Measurements from ENCODE around the gene TNIK.
"Not testable (repeated sequence)": the region's sequence is repeated elsewhere in the genome, so short reads cannot be mapped to it uniquely, and the experiment has no call there.

The TNIK gene

DNA sequence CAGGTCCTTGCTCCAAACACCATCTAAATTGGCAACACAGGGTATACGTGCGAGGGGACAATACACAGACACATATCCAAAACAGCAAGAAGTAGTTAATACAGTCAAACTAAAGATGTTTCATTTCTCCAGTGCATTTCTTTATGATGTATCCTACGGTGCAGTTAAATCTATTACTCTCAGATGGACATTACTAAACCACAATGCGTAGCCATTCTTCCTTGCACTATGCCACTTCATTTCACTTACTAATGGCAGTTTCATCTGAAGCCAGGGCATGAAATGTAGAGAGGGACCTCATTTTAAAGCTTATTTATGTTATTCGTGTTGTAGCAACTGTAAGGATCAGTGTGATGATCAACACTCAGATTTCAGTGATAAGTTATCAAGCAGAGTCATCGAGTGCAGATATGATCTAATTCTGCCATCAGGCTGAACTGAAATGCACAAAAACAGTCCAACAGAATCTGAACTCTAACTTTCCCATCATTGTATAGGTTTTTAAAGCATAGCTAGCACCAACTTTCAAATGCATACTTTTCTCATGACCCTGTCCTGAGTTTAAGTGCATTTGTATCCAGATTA is 14.5 kb downstream of the TNIK start:
- no peak for DNase-seq (ENCODE audit: low spot score)

DNA sequence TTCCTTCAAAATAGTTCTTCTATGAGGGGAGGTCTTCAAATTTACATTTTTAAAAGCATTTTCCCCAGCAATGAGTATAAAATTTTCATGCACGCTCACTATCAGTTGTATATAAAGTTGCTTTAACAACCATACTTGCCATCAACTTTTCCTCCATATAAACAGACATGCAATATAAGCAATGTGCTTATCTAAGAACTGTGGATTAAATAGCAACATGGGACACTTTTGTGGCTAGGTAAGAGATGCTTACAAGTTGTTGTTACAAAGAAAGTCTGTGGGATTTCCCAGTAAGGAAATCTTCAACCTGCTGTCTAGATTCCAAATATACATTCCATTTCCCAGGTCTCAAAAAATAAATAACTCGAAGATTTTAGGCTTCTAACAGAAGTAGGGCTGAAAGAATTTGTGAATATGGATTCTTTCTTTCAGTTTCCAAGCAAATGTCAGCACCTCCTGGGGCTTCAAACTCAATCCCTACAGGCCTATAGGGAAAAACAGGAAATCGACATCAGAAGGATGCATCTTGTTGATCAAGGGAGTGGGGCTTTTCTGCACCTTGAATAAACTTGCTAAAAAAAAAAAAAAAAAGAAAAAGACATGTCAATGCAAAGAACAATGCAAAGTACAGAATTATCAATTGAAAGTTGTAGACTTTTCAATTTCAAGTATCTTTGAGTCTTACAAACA is 16.1 kb downstream of the TNIK start:
- no peak for DNase-seq (ENCODE audit: low spot score)

DNA sequence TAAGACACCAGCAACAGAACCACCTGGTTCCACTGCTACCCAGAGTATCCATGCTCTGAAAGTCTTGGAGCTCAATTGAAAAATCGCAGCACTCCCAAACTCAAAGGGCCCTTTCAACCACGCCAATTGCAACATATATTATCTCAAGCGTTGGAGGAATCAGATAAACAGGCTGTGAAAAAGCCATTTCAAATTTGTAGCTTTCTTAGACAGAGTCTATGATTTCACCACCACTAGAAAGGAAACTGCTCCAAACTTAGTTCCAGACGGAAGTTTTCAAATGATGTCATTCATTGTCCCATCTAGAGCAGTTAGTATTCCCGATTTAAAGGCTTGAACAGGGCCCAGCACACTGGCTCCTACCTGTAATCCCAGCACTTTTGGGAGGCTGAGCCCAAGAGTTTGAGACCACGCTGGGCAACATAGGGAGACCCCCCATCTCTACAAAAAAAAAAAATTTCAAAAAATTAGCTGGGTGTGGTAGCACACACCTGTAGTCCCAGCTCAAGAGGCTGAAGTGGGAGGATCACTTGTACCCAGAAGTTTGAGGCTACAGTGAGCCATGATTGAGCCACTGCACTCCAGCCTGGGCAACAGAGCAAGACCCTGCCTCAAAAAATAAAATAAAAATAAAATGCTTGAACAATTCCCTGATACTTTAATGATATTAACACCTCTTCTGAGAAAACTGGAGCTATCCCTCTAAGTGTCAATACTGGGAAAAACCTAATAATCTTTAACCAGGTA is 16.8 kb downstream of the TNIK start:
- DNase-seq (ENCODE audit: low spot score), result no peak

DNA sequence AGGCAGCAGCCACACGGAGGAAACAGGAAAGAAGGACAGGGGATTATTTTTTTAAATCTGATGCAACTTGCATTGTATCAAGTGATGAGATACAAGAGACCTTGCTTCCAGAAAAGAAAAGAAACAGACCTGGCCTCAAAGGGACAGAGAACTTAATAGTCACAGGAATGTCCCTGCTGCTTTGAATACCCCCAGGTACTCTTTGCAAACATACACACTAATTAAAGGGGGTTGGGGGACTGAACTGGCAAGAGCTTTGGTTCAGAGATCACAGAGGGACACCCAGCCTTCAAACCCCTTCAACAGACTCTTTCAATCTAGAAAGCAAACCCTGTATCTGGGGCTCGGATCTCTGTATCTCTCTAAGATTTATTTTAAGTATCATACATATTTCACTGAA is 18.0 kb downstream of the TNIK start:
- DNase-seq (ENCODE audit: low spot score), result no peak

DNA sequence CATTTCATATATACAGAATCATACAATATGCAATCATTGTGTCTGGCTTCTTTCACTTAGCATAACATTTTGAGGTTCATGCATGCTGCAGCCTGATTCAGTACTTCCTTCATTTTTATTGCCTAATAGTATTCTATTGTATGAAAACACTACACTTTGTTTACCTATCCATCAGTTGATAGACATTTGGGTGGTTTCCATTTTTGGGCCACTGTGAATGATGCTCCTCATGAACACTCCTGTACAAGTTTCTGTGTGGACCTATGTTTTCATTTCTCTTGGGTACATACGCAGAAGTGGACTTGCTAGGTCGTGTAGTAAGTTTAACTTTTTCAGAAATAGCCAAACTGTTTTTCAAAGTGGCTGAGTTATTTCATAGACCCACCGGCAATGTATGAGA is 18.8 kb downstream of the TNIK start:
- no peak for DNase-seq (ENCODE audit: low spot score)

DNA sequence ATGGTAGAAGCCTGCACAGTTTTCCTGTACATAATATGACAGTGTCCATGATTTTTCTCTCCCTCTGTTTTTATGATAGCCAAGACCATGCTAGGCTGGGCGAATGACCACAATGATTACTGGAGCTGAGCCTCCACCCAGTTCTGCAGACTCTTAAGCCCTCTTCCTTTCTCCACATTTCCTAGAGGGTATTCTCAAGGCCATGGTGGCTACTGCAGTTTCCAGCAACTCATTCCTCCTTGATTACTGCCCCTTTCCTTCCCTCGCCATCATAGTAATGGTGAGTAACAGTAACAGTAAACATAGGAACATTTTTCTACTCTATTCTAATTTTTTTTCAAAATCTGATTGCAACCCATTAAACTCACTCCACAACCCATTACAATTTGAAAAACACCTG is 20.2 kb downstream of the TNIK start:
- no peak for DNase-seq (ENCODE audit: low spot score)

DNA sequence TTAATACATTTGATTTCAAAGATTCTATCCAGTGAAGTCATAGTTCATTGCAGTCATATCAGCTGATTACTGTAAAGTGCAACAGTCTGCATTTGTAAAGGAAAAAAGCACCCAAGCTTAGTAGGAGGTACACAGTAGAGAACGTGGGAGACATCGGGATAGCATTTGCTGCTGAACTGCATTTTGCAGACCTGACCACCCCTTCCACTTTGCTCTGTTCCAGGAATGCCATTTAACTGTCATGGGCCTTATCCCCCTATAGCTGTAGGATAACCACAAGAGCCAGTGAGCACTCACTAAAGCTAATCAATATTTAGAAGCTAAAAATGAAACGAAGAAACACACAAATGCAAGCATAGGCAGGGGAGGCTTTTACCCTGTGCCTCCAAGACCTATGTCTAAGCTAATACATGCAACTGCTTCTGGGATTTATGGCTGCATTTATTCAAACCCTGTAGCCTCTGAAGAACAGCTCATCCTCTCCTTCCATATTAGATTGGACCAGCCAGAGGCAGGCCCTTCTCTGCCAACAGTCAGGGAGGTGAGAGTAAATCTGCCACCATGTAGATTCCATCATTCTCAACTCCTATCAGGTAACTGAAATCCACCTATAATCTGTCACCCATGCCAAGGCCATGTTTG is 23.0 kb downstream of the TNIK start:
- no peak for DNase-seq (ENCODE audit: low spot score)

DNA sequence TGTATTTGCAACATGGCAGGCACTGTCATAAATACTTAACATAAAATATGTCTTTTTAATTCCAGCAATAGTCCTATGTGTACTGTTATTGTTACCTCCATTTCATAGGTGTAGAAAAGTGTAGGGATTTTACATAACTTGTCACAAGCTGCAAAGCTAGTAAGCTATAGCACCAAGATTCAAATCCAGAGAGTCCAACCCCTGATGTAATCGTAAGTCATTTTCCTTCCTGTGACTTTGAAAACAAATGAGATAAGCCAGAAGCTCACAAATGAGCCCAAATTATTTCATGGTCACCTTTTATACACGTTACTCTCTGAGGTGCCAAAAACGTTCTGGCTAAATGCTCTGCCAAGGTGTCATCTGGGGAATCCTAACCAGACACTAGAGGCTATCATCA is 23.8 kb downstream of the TNIK start:
- no peak for DNase-seq (ENCODE audit: low spot score)

DNA sequence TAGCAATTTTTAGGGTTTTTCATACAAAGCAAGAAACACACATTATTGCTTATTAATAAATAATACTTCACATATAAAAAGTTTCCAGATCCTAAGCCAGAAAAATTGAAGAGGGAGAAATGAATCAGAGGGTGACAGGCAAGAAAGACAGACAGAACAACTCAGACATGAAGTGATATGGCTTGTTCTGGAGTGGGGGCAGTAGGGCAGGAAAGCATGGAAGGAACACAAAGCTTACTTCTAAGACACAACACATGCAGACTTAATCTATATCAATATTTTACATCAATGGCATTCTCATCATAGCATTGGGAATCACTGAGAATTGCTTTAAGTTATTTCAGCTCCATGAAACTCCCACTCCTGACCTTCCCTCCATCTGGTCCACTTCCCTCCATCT is 24.4 kb downstream of the TNIK start:
- no peak for DNase-seq (ENCODE audit: low spot score)

DNA sequence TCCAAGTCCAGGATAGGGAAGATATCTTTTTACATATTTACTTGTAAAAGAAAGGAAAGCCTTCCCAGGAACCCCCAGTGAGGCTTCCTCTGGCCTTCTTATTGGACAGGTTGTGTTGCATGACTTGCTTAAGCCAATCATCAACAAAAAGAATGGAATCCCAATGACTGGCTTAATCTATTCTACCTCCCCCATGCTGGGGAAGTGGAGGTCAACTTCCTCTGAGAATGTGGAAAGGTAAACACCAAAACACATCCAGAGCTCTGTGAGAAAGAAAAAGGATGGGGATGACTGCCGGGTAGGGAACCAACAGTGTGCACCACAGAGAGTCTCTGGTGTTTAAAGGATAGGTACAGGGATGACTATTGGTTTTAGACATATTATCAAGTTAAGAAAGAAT is 25.1 kb downstream of the TNIK start:
- no peak for DNase-seq (ENCODE audit: low spot score)

DNA sequence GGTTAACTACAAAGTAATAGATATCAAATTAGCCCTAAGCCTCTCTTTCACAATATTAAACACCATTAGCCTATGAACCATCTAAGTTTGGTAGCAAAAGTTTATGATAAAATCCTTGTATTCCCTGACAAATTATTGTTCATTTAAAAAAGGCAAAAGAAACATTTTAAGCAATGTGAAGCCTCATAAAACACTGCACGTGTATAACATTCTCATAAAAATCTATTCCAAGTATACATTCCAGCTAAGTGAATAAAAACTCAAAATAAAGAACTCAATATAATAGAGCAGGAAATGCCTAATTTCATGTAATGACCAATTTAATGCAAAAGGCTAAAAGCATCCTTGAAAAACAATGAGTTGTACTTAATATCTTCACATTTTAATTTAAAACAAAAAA is 27.7 kb downstream of the TNIK start:
- no peak for DNase-seq (ENCODE audit: low spot score)

DNA sequence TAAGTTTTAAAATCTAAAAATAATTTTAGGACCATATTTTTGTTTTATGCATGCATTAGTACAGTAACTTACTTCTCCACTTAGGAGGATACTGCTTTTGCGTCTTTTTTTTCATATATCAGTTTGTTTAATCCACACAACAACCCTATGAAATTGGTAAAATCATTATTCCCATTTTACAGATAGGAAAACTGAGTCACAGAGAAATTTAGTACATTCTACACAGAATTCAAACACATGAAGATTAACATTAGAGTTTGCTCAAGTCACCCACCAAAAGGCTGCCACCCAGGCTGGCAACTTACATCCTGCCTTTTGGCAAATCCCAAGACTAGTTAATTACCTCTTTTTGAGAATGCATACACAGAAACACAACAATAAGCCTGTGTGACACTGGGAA is 28.7 kb downstream of the TNIK start:
- no peak for DNase-seq (ENCODE audit: low spot score)

DNA sequence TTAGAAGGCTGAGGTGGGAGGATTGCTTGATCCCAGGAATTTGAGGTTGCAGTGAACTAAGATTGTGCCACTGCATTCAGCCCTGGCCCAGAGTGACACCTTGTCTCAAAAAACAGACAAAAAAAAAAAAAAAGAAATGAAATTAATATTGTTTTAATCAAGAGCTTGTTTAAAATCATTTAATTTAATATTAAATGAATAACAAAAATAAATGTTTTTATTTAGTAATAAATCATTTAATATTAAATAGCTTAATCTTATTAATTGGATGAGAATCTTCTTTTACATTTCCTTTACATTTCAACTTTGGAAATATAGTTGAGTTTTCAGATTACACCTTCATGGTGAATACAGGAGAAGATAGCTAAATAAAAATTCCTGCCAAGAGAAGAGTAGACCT is 29.7 kb downstream of the TNIK start:
- DNase-seq (ENCODE audit: low spot score), result no peak

DNA sequence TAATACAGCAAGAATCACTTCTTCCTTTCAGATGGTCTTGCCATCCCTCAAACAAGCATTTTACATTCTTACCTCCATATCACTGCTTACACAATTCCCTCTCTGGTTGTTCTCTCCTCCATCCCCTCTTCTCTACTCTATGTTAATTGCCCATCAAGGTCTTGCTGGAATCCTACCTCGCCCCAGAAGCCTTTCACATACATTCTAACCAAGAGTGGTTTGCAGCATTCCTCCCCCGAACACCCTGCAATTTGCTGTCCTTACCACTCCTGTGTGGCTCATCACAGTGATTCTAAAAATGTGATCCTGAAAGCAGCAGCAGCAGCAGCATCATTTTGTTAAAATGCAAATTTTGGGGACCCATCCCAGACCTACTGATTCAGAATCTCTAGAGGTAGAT is 30.6 kb downstream of the TNIK start:
- DNase-seq (ENCODE audit: low spot score), result no peak

DNA sequence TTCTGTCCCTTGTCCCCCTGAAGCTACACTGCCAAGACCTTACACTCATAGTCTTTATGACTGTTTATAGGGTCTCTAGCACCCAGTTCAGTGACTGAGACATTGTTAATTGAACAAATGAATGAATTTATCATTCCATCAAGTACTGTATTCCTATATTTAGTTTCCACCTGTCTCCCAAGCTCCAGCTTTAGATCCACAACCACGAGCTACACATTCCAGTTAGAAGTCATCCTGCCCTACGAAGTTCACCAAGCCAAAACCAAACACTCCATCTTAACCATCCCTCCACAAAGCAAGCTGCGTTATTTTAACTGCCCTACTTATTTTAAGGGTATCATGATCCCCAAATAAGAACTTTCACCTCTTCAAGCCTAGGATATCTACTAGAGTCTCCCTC is 31.3 kb downstream of the TNIK start:
- no peak for DNase-seq (ENCODE audit: low spot score)

DNA sequence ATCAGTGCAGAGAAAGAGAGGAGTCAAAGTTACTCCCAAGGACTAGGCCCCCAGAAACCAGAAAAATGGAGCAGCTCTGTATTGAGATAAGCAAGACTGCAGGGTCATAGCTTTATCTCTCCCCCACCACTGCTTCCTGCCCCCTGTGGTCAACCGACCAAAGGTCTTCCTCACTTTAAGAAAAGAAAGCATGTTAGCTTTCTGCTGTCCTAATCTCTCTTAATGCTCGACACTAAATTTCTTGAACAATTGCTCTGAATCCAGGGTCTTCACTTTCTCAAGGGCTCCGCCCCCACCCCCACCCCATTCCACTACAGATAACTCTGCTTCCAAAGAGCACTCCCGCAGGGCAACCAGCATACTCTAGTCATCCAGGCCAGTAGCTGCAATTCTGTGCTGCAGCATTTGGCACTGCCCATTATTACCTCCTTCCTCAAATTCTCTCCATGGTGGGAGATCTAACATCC is 31.9 kb downstream of the TNIK start:
- no peak for DNase-seq (ENCODE audit: low spot score)

DNA sequence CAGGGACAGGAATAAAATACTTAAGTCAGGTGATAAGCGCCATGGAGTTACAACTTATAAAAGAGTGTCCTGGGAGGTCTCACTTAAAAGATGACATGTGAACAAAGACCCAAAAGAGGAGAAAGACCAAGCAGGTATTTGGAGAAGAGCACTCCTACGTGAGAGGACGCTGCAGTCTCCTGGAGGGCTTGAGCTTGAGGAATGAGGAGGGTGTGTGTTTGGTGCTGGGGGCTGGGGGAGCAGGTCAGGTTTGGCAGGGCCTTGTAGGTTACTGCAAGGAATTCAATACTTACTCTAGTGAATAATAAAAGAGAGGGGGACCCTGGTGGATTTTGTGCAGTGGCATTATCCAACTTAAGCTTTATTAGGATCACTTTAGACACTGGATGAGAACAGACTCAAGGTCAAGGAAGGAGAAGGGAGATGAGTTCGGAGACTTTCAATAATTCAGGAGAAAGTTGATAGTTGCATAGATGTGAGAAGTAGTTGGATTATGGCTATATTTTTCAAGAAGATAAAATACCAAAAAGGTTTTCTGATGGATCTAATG is 32.4 kb downstream of the TNIK start:
- DNase-seq (ENCODE audit: low spot score), result no peak

DNA sequence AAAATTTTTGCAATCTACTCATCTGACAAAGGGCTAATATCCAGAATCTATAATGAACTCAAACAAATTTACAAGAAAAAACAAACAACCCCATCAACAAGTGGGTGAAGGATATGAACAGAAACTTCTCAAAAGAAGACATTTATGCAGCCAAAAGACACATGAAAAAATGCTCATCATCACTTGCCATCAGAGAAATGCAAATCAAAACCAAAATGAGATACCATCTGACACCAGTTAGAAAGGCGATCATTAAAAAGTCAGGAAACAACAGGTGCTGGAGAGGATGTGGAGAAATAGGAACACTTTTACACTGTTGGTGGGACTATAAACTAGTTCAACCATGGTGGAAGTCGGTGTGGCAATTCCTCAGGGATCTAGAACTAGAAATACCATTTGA is 36.1 kb downstream of the TNIK start:
- not testable (repeated sequence) for DNase-seq (ENCODE audit: low spot score)

DNA sequence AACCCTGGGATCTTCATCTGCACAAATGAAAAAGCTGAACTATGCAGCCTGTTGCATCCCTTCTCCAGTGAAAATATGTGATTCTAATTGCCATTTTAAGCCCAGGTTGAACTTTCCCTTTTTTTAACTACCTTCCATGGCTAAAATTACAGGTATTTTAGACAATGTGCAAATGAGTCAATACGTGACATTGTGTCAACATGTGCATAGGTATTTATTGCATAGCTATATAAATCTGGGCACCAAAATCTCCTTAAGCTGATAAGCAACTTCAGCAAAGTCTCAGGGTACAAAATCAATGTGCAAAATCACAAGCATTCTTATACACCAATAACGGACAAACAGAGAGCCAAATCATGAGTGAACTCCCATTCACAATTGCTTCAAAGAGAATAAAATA is 37.4 kb downstream of the TNIK start:
- not testable (repeated sequence) for DNase-seq (ENCODE audit: low spot score)

DNA sequence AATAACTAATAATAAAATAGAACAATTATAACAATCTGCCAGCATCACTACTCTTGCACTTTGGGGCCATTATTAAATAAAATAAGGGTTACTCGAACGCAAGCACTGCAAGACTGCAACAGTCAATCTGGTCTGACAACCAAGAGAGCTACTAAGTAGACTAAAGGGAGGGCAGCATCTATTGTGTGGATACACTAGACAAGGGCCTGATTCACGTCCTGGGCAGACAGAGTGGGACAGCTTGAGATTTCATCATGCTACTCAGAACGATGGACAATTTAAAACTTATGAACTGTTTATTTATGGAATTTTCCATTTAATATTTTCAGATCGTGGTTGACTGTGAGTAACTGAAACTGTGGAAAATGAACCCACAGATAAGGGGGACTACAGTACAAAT is 39.5 kb downstream of the TNIK start:
- DNase-seq (ENCODE audit: low spot score), result no peak

DNA sequence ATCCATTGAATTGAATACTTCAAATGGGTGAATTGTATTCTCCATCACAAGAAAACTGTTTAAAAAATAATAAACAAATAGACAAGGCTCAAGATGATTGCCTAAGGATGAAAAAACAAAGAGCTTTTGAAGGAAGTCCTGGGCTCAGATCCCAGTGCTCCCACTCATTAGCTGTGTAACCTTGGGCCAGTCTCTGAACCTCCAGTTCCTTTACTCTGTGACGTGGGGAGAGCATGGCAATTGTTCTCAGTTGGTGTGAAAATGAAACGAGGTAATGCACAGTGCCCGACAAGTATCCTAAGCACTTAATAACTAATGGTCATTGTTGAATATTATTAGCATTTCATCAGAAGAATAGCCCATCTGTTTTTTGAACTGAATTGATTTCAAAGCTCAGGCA is 40.7 kb downstream of the TNIK start:
- no peak for DNase-seq (ENCODE audit: low spot score)

DNA sequence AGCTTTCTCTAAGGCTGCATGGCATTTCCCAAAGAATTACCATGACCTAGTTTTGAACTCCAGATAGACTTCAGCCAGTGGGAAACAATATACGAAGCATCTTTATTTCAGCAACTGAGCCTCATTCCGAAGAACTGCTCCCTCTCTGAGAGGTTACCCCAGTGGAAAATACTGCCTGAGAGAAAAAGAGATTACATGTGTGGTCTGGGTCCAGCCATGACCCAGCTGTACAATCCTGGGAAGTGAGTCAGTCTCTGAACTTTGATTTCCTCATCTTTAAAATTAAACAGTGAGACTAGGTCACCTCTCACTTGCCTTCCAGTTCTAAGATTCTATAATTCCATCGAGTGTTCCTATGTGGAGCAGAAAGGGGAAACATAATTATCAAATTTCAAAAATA is 42.4 kb downstream of the TNIK start:
- no peak for DNase-seq (ENCODE audit: low spot score)

DNA sequence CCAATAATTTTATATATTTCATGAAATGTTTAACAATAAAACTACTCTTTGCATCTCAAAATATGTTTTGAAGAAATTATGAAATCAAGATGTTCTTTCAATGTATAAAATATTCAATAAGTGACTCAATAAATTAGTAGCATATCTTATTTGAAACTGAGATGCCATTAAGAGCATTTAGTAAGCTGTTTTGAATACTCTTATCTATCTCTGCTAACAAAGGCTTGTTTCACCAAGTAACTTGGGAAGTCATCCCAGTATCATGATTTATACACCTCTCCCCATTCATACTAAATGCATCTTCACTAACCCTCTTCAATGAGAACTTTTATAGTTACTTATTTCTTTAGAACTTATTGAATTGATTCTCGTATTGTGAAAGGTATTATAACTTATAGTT is 43.1 kb downstream of the TNIK start:
- no peak for DNase-seq (ENCODE audit: low spot score)
